IMR-90 (cell line): ENCODE results near the gene FKBP7. TPM values are rescaled to one million over a fixed set of nuclear protein-coding genes. Genes with fewer than 3 reads are reported as not detected.

ENCODE experiments used
- ATAC-seq: fragments of 200-7000 bp; cut with Tn5 transposase; 2 replicates; pipeline ENCODE4 v1.9.1; 2020; ENCODE audit warnings: low read depth, mild to moderate bottlenecking, moderate library complexity
- BruUV-seq: library from RNA; stranded (reverse); fragments of 400-500 nt; replicated peaks from 2 replicates; lab custom pipeline; 2021; lab: Mats Ljungman, UMichigan
- CTCF ChIA-PET: fragments of 300-600 bp; formaldehyde crosslinking; extraction: SDS; loops from one replicate; lab custom pipeline; 2021; ENCODE audit warnings: antibody characterized with exemption; lab: Yijun Ruan, JAX
- POLR2A ChIA-PET: fragments of 300-600 bp; sonication (Branson Sonifier 250); formaldehyde crosslinking; loops from one replicate; lab custom pipeline; 2022; ENCODE audit warnings: antibody characterized with exemption; ENCODE audit not compliant: unreplicated experiment; lab: Charles Lee
- DNase-seq: peaks from one replicate; pipeline ENCODE4 v3.0.0; 2013
- H2AFZ ChIP-seq: replicated peaks from 2 replicates; pipeline ENCODE3; 2013; ENCODE audit warnings: low read length, mild to moderate bottlenecking; ENCODE audit not compliant: poor library complexity
- H2AK5ac ChIP-seq: 2 replicates; pipeline ENCODE4 v1.6.1; 2013; ENCODE audit warnings: low read depth, low read length, inconsistent platforms
- H2AK9ac ChIP-seq: replicated peaks from 2 replicates; pipeline ENCODE3; 2013; ENCODE audit warnings: mild to moderate bottlenecking, low read depth, low read length, moderate library complexity; ENCODE audit not compliant: poor library complexity
- H2BK120ac ChIP-seq: 2 replicates; pipeline ENCODE4 v1.6.1; 2013; ENCODE audit warnings: low read depth, low read length, inconsistent platforms
- H2BK15ac ChIP-seq: 3 replicates; pipeline ENCODE4 v1.6.1; 2013; ENCODE audit warnings: low read depth, low read length, inconsistent platforms
- H2BK20ac ChIP-seq: 2 replicates; pipeline ENCODE4 v1.6.1; 2013; ENCODE audit warnings: low read depth, mild to moderate bottlenecking, inconsistent platforms, low read length, moderate library complexity
- H2BK5ac ChIP-seq: 2 replicates; pipeline ENCODE4 v1.6.1; 2013; ENCODE audit warnings: mild to moderate bottlenecking, low read depth, low read length, inconsistent platforms; ENCODE audit not compliant: poor library complexity, severe bottlenecking
- H3K14ac ChIP-seq: replicated peaks from 2 replicates; pipeline ENCODE4 v1.6.1; 2013; ENCODE audit warnings: low read depth, low read length, inconsistent platforms
- H3K18ac ChIP-seq: 2 replicates; pipeline ENCODE4 v1.6.1; 2013; ENCODE audit warnings: low read depth, low read length, control low read depth
- H3K23ac ChIP-seq: 2 replicates; pipeline ENCODE4 v1.6.1; 2013; ENCODE audit warnings: low read depth, low read length, inconsistent platforms
- H3K27ac ChIP-seq: 2 replicates; pipeline ENCODE4 v1.5.1; 2013; ENCODE audit warnings: mild to moderate bottlenecking, control low read depth, low read length; ENCODE audit not compliant: insufficient read depth
- H3K27me3 ChIP-seq: 2 replicates; pipeline ENCODE4 v1.6.1; 2013; ENCODE audit warnings: low read length; ENCODE audit not compliant: control insufficient read depth, insufficient read depth
- H3K36me3 ChIP-seq: 2 replicates; pipeline ENCODE4 v1.6.1; 2013; ENCODE audit warnings: low read length, mixed read lengths; ENCODE audit not compliant: control insufficient read depth, insufficient read depth
- H3K4ac ChIP-seq: 2 replicates; pipeline ENCODE4 v1.6.1; 2013; ENCODE audit warnings: low read depth, low read length, inconsistent platforms
- H3K4me1 ChIP-seq: 2 replicates; pipeline ENCODE4 v1.6.1; 2013; ENCODE audit warnings: low read length, mixed read lengths; ENCODE audit not compliant: control insufficient read depth, insufficient read depth
- H3K4me2 ChIP-seq: 2 replicates; pipeline ENCODE4 v1.6.1; 2013; ENCODE audit warnings: low read depth, mild to moderate bottlenecking, control low read depth, low read length, moderate library complexity
- H3K4me3 ChIP-seq: 2 replicates; pipeline ENCODE4 v1.5.1; 2013; ENCODE audit warnings: low read depth, mild to moderate bottlenecking, control low read depth, low read length, moderate library complexity; ENCODE audit not compliant: insufficient read depth
- H3K56ac ChIP-seq: 2 replicates; pipeline ENCODE4 v1.6.1; 2013; ENCODE audit warnings: low read length, inconsistent platforms; ENCODE audit not compliant: insufficient read depth; ENCODE audit errors: extremely low read depth
- H3K79me1 ChIP-seq, 2 experiments: 2 replicates each; pipeline ENCODE4 v1.6.1; 2013; ENCODE audit warnings: low read length in 2 of 2, inconsistent platforms in 1 of 2, low read depth in 1 of 2
- H3K9ac ChIP-seq: 2 replicates; pipeline ENCODE4 v1.6.1; 2013; ENCODE audit warnings: low read depth, low read length, control low read depth
- H3K9me1 ChIP-seq: 2 replicates; pipeline ENCODE4 v1.6.1; 2013; ENCODE audit warnings: low read length, inconsistent platforms; ENCODE audit not compliant: insufficient read depth
- H3K9me3 ChIP-seq: 2 replicates; pipeline ENCODE4 v1.6.1; 2013; ENCODE audit warnings: low read length; ENCODE audit not compliant: control insufficient read depth, insufficient read depth
- H4K20me1 ChIP-seq: 2 replicates; pipeline ENCODE4 v1.6.1; 2013; ENCODE audit warnings: low read length, inconsistent platforms; ENCODE audit not compliant: insufficient read depth
- H4K5ac ChIP-seq: 2 replicates; pipeline ENCODE4 v1.6.1; 2013; ENCODE audit warnings: mild to moderate bottlenecking, low read depth, low read length, control low read depth
- H4K8ac ChIP-seq, 2 experiments: 2 replicates each; pipeline ENCODE4 v1.6.1; 2013; ENCODE audit warnings: low read depth in 2 of 2, low read length in 2 of 2, control low read depth in 1 of 2, inconsistent platforms in 1 of 2
- H4K91ac ChIP-seq: 2 replicates; pipeline ENCODE4 v1.6.1; 2013; ENCODE audit warnings: low read depth, low read length, inconsistent platforms; ENCODE audit not compliant: insufficient read depth
- CEBPB ChIP-seq: IDR thresholded peaks from 2 replicates; pipeline ENCODE4 v1.6.1; 2012; ENCODE audit warnings: low read depth, low read length, improper control_type of control experiment
- CHD1 ChIP-seq: IDR thresholded peaks from 2 replicates; pipeline ENCODE4 v1.6.1; 2012; ENCODE audit warnings: low read depth, low read length, improper control_type of control experiment
- CTCF ChIP-seq: conservative IDR thresholded peaks from 2 replicates; pipeline ENCODE4 v1.5.1; 2012; ENCODE audit warnings: mild to moderate bottlenecking, low read depth, low read length, improper control_type of control experiment
- ELK1 ChIP-seq: fragments of 150-350 bp; IDR thresholded peaks from 2 replicates; pipeline ENCODE4 v1.6.1; 2016; ENCODE audit warnings: low read depth, mild to moderate bottlenecking, low read length, moderate library complexity, borderline replicate concordance
- FOS ChIP-seq: fragments of 150-350 bp; IDR thresholded peaks from 2 replicates; pipeline ENCODE4 v1.6.1; 2016; ENCODE audit warnings: low read depth, low read length
- MAZ ChIP-seq: IDR thresholded peaks from 2 replicates; pipeline ENCODE4 v1.6.1; 2012; ENCODE audit warnings: low read depth, mild to moderate bottlenecking, low read length, improper control_type of control experiment, moderate library complexity, borderline replicate concordance
- MXI1 ChIP-seq: IDR thresholded peaks from 2 replicates; pipeline ENCODE4 v1.6.1; 2012; ENCODE audit warnings: low read depth, mild to moderate bottlenecking, low read length, moderate library complexity, borderline replicate concordance
- NFE2L2 ChIP-seq: fragments of 150-350 bp; IDR thresholded peaks from 2 replicates; pipeline ENCODE4 v1.6.1; 2016; ENCODE audit warnings: low read depth, mild to moderate bottlenecking, low read length
- POLR2A ChIP-seq: IDR thresholded peaks from 2 replicates; pipeline ENCODE4 v1.6.1; 2012; ENCODE audit warnings: mild to moderate bottlenecking, low read depth, low read length
- RFX5 ChIP-seq: IDR thresholded peaks from 2 replicates; pipeline ENCODE4 v1.8.0; 2012; ENCODE audit warnings: low read depth, mild to moderate bottlenecking, low read length, moderate library complexity
- SMC3 ChIP-seq: fragments of 150-350 bp; IDR thresholded peaks from 2 replicates; pipeline ENCODE4 v1.6.1; 2016; ENCODE audit warnings: low read depth, mild to moderate bottlenecking, antibody characterized with exemption, low read length, moderate library complexity
- WGBS, 2 experiments: methylation state at CpG; one replicate each; pipeline versions ENCODE4 v1.1.5 to v1.1.7; 2013; ENCODE audit warnings: missing lambda C conversion rate in 2 of 2; ENCODE audit not compliant: insufficient read length in 1 of 2; ENCODE audit errors: extremely low coverage in 2 of 2; 5-methylcytosine and 5-hydroxymethylcytosine counted together
- dilution Hi-C: fragments of 300-500 bp; cut with HindIII; formaldehyde crosslinking; loops from one replicate; pipeline ENCODE4 v1.14.3; 2018; ENCODE audit warnings: low sequenced_read_pairs; ENCODE audit not compliant: unreplicated experiment
- in situ Hi-C: fragments of 300-500 bp; cut with MboI; formaldehyde crosslinking; loops from 3 replicates; pipeline ENCODE4 v1.14.3; 2019; ENCODE audit warnings: low sequenced_read_pairs, inconsistent platforms, mixed read lengths
- intact Hi-C: fragments of 100-400 bp; cut with micrococcal nuclease; formaldehyde crosslinking; loops from 2 replicates; pipeline ENCODE4 v1.10.0; 2022
- polyA plus RNA-seq, 3 experiments: library from polyadenylated mRNA; depleted of rRNA; stranded (reverse); fragments of >200 nt; gene quantifications; 2 replicates each; pipeline ENCODE4 v1.2.3, GENCODE V29; 2012; ENCODE audit warnings: low replicate concordance in 1 of 3
- total RNA-seq: library from RNA; depleted of rRNA; stranded (reverse); fragments of >200 nt; gene quantifications from 2 replicates; pipeline ENCODE4 v1.2.3, GENCODE V29; 2012

FKBP7 gene
- total and polyA plus RNA-seq, 2 of the 4 experiments (the other 2 are of a cell fraction): 32.6 to 51.0 TPM

- Histone ChIP-seq H2AK5ac (no peak overlapping the region), H3K4me2 (peak overlapping the region; percentile 39; the same call in 1 of the 2 replicates), H2BK20ac (no peak overlapping the region), H3K36me3 (no peaks in the 10 kb centered on the region), H2BK15ac (no peak overlapping the region), H3K18ac (no peak overlapping the region), H3K4ac (no peak overlapping the region), H4K20me1 (peaks cover 28% of the 10 kb centered on the region), H3K9me1 (peaks cover 10% of the 10 kb centered on the region), H2AFZ (no peak overlapping the region), H3K9me3 (no peaks in the 10 kb centered on the region), H3K23ac (no peak overlapping the region), H4K8ac (no peak overlapping the region), H4K5ac (no peak overlapping the region), H3K4me3 (no peak overlapping the region), H3K27ac (no peak overlapping the region), H2AK9ac (no peak overlapping the region), H2BK5ac (no peak overlapping the region), H3K14ac (no peak overlapping the region), H2BK120ac (no peak overlapping the region), H3K4me1 (peaks cover 8% of the 10 kb centered on the region), H4K91ac (no peak overlapping the region), H3K9ac (no peak overlapping the region), H3K79me1 (peaks cover 22 to 57% of the 10 kb centered on the region in 2 experiments), H3K27me3 (no peaks in the 10 kb centered on the region), H3K56ac (no peak overlapping the region)
- in situ Hi-C loops: no loop called here
- POLR2A ChIA-PET: interaction anchor here (0.6 to 1.5 kb wide), 4 partner anchors 11 to 217 kb away, joined by 3 to 12 read pairs (median 4); partner anchors contain the start of genes PJVK and PRKRA
- no TSS peak for BruUV-seq
- DNase-seq (no peak), ATAC-seq (no peak)
- no CpG with 5 or more reads among the region's 4 CpGs for WGBS, 2 experiments
- CTCF ChIA-PET: interaction anchor here (1.1 kb wide), 1 partner anchor 370 kb away, joined by 3 read pairs; the partner anchor contains the start of gene RBM45
- intact Hi-C loops: no loop called here
- TF ChIP-seq MAZ: no peak
- no peak for TF ChIP-seq SMC3
- TF ChIP-seq CHD1: no peak
- TF ChIP-seq POLR2A: no peak
- no peak for TF ChIP-seq ELK1
- no peak for TF ChIP-seq RFX5
- no peak for TF ChIP-seq MXI1
- no peak for TF ChIP-seq FOS
- no peak for TF ChIP-seq CEBPB
- TF ChIP-seq CTCF: no peak
- TF ChIP-seq NFE2L2: no peak
- dilution Hi-C loops: no loop called here
Measured at GRCh38 chr2:178482437-178482836, 4.0 kb upstream of the FKBP7 start.
